RWPE1 (cell line): ENCODE results near the gene LZTFL1.

Source experiments
- CTCF ChIA-PET: fragments of 350-600 bp; sonication (Branson Sonifier 250); formaldehyde crosslinking; extraction: SDS; loops from one replicate; lab custom pipeline; 2021; lab: Yijun Ruan, JAX
- POLR2A ChIA-PET: fragments of 400-600 bp; formaldehyde crosslinking; extraction: SDS; loops from one replicate; lab custom pipeline; 2020; ENCODE audit warnings: antibody characterized with exemption; ENCODE audit not compliant: low non-redundant PET; lab: Yijun Ruan, JAX
- DNase-seq: peaks from one replicate; pipeline ENCODE4 v3.0.0; 2012; ENCODE audit warnings: low spot score
- H3K27ac ChIP-seq: fragments of 450-650 bp; 2 replicates; pipeline ENCODE4 v1.5.1; 2017
- TF ChIP-seq, protein P1 (sequence below): fragments of 450-650 bp; conservative IDR thresholded peaks from 2 replicates; pipeline ENCODE4 v1.5.1; 2017; ENCODE audit warnings: low read depth, mild to moderate bottlenecking

Gene LZTFL1

DNA sequence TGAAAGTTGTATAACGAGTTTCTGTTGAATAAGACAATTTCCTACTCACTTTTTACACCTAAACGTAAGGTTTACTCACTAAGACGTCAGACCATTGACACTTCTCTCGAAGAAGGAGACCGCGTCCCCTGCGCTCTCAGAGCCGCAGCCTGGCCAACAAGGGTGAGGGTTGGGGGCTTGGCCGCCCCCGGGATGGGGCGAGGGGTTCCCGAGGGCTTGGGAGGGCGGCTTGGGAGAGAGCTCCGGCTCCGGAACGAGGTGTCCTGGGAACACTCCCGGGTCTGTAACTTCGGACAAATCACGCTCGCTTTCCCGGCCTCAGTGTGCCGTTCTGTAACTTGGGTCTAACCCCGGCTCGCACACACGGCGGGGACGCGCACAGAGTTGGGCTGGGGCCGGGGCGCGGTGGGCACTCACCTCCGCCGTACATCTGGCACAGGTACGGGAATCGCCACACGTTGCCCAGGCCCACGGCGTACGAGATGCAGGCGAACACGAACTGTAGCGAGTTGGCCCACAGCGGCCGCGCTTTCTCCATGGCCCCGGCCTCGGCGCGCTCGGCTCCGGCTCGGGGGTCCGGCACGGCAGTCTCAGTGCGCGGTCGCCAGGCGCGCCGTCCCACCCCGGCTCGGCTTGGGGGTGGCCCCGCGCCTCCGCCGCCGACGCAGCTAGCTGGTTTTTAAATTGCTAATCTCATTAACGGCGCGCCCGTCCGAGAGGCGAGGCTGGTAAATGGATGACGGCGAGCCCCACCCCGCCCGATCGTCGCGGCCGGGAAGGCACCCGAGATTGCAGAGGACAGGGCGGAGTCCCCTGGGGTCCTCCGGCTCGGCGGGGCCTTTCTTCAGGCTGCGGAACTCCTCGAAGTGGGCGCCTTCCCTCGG, 45.8 kb downstream of the LZTFL1 start, which contains the start of gene SLC6A20:
TSS of gene SLC6A20 (minus strand) at position 655 of the 884 bp plus-strand sequence. CDS start at position 538, 117 bp downstream.
- ChIA-PET POLR2A (no interaction called here), CTCF (interaction anchor here (0.8 kb wide), 1 partner anchor 36 kb away, joined by 3 read pairs; no protein-coding TSS in a partner anchor)
- DNase-seq: no peak
- TF ChIP-seq, protein P1, sequence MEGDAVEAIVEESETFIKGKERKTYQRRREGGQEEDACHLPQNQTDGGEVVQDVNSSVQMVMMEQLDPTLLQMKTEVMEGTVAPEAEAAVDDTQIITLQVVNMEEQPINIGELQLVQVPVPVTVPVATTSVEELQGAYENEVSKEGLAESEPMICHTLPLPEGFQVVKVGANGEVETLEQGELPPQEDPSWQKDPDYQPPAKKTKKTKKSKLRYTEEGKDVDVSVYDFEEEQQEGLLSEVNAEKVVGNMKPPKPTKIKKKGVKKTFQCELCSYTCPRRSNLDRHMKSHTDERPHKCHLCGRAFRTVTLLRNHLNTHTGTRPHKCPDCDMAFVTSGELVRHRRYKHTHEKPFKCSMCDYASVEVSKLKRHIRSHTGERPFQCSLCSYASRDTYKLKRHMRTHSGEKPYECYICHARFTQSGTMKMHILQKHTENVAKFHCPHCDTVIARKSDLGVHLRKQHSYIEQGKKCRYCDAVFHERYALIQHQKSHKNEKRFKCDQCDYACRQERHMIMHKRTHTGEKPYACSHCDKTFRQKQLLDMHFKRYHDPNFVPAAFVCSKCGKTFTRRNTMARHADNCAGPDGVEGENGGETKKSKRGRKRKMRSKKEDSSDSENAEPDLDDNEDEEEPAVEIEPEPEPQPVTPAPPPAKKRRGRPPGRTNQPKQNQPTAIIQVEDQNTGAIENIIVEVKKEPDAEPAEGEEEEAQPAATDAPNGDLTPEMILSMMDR: no peak
- H3K27ac ChIP-seq: no peak within 1 kb of the TSS

DNA sequence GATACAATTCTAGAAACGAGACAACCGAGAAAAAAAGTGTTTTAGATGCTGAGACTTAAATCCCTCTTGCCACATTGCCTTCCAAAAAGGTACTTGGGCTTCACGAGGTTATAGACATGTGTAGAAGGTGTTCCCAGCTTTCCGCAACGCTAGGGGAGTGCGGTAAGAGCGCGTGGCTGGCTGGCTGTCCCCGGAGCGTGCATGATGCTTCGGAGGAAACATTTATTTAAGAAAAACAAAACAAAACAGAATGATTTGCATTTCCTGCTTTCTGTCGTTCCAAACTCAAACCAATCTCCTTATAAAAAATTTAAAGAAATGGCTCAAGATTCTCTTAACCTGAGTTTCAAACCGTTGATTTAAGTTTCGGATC, 46.4 kb downstream of the LZTFL1 start:
- ChIA-PET CTCF (no interaction called here), POLR2A (no interaction called here)
- TF ChIP-seq, protein P1: no peak
- DNase-seq: no peak
- no peak overlapping the region for H3K27ac ChIP-seq

DNA sequence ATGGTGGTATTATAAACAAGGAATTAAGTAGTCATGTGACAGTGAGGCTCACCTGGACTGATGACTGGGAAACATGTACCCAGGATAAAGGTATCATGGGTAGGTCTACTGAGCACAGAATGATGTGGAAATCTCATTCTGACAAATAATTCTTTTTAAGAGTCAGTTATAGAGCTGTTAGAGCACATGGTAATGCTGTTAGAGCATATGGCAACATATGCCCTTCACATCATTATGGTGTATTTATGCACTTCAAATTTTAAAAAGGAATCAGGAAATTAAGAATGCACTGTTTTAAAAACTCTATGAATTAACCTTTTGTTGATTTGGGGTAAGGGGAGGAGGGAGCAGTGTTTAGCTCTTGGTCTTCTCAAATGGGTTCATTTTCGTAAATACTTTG, 47.3 kb downstream of the LZTFL1 start:
- POLR2A ChIA-PET: no interaction called here
- TF ChIP-seq, protein P1: no peak
- CTCF ChIA-PET: no interaction called here
- H3K27ac ChIP-seq: no peak overlapping the region
- DNase-seq: no peak

DNA sequence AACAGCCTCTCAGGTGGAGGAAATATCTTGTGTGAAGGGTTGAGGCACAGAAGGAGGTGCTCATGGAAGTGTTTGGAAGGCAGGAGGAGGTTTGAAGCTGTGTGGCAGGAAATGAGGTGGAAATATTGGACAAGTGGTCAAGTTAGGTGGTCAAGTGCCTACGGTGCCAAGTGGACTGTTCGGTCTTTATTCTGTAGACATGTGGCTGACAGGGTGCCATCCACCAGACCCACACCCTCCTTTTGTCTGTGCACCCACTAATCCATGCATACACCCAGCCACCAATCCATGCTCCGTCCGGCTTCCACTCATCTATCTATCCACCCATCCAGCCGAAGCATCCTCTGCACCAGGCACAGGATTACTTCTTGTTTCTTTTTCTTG, 47.8 kb downstream of the LZTFL1 start:
- CTCF ChIA-PET: no interaction called here
- POLR2A ChIA-PET: no interaction called here
- TF ChIP-seq, protein P1: no peak
- no peak overlapping the region for H3K27ac ChIP-seq
- no peak for DNase-seq

DNA sequence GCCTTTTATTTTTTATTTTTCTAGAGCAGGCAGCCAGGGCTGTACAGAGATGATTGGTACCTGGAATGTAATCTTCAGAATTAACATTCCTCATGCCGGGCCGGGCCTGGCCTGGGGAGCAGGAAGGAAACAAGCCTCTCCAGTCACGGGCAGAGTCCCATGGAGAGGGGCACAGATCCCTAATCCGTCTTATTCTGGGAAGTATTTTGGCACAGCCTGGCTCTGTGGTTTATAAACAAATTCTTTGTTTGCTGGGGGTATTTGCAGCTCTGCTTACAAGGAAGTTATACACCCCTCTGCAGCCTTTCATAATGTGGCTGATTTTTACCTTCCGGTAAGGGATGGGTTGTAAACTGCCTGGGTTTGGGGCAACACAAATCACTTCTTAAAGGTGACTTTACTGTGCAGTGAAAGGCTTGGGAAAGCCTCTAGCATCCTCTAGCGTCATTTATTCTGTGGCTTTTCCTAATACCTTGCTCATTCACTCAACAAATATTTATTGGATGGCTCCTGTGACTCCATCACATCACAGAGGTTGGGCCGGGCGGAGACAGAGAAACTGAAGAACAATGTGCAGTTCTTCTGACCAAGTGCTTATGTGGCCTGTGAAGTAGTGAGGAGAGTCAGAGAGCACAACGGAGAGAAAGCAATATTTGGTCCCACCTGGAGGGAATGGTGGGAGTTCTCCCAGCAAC, 48.3 kb downstream of the LZTFL1 start:
- H3K27ac ChIP-seq: no peak overlapping the region
- DNase-seq: no peak
- CTCF ChIA-PET: no interaction called here
- POLR2A ChIA-PET: no interaction called here
- TF ChIP-seq, protein P1: no peak

DNA sequence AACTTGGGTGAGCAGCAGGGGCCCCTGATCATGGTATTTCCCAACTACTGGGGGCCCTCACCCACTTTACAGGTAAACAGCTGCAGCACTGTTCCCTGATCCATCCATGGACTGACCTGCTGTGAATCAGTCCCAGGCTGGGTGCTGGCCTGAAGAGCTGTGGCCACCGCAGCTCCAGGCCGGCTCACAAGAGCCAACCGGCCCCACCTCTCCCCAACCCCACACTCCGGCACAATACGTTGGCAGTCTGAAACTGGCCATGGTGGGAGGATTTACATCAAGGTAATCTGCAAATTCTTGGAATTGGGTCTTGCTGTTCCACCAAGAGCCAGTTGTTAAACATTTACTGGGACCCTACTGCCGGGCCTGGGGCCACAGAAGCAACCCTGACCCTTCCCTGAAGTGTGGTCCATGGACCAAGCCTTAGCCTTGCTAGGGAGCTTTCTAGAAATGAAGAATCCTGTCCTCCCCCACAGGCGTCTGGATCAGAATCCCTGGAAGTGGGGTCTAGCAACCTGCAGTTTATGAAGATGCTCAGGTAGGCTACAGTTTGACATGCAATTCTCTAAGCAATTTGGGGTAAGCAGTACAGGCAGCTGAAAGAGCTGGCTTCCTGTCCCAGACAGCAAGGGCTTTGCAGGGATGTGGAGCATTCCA, 49.3 kb downstream of the LZTFL1 start:
- ChIA-PET CTCF (no interaction called here), POLR2A (no interaction called here)
- no peak overlapping the region for H3K27ac ChIP-seq

More for the DNA sequence above, 49.3 kb downstream of the LZTFL1 start:
- TF ChIP-seq, protein P1: no peak
- DNase-seq: no peak
